ENCODE data around the gene TRPM6. TPM values are rescaled to one million over a fixed set of nuclear protein-coding genes. Genes with fewer than 3 reads are reported as not detected.
"Not testable (repeated sequence)": the region's sequence is repeated elsewhere in the genome, so short reads cannot be mapped to it uniquely, and the experiment has no call there.

TRPM6 gene
- total and polyA plus RNA-seq, 12 donors = 0.10 to 0.60 (median 0.21) TPM

GRCh38 chr9:74861071-74861470 lies 26.6 kb downstream of the TRPM6 start:
- ATAC-seq (peak in 1 of 8 donors; percentile 39), DNase-seq (no peak)
- H3K27ac ChIP-seq = peak overlapping the region in 5 of 10 donors; percentile 11 to 66 (median 45)
- no peaks in the 10 kb centered on the region for H3K27me3 ChIP-seq
- H3K4me3 ChIP-seq = no peak overlapping the region
- H3K4me1 ChIP-seq = peaks cover 0 to 20% (median 4%) of the 10 kb centered on the region in 9 donors
- TF ChIP-seq CTCF (IDR thresholded peaks at IDR 0.05) = no peak
- H3K9me3 ChIP-seq = no peaks in the 10 kb centered on the region
- WGBS, 2 donors = 39 to 49% methylated on average over 3 of the region's 3 CpGs
- H3K36me3 ChIP-seq = no peaks in the 10 kb centered on the region
- intact Hi-C loops (cut with DNase I) = no loop called here

- DNase-seq; H3K27me3 ChIP-seq; H3K9me3 ChIP-seq; ATAC-seq; H3K4me3 ChIP-seq; H3K36me3 ChIP-seq; intact Hi-C loops (cut with DNase I); H3K27ac ChIP-seq: not testable (repeated sequence)
- H3K4me1 ChIP-seq = peaks cover 0 to 20% (median 4%) of the 10 kb centered on the region in 9 donors
- 86 to 88% methylated on average over 5 of the region's 5 CpGs for WGBS, 2 donors
These were observed 27.5 kb downstream of the TRPM6 start for GRCh38 chr9:74860247-74860646.

GRCh38 chr9:74859786-74860185 lies 27.9 kb downstream of the TRPM6 start:
- Histone ChIP-seq H3K27me3 (no peaks in the 10 kb centered on the region), H3K36me3 (no peaks in the 10 kb centered on the region), H3K9me3 (no peaks in the 10 kb centered on the region), H3K27ac (no peak overlapping the region), H3K4me3 (no peak overlapping the region), H3K4me1 (peaks cover 0 to 20% (median 4%) of the 10 kb centered on the region in 9 donors)
- ATAC-seq (no peak), DNase-seq (no peak)
- no peak for TF ChIP-seq CTCF (IDR thresholded peaks at IDR 0.05)
- intact Hi-C loops (cut with DNase I) = no loop called here
- WGBS, 2 donors = 46 to 47% methylated on average over 2 of the region's 2 CpGs

GRCh38 chr9:74858751-74859414 lies 28.8 kb downstream of the TRPM6 start:
- H3K4me3 ChIP-seq = no peak overlapping the region
- no peak overlapping the region for H3K27ac ChIP-seq
- intact Hi-C loops (cut with DNase I) = no loop called here
- H3K4me1 ChIP-seq = peaks cover 0 to 20% (median 4%) of the 10 kb centered on the region in 9 donors
- TF ChIP-seq CTCF (IDR thresholded peaks at IDR 0.05) = no peak
- no peaks in the 10 kb centered on the region for H3K9me3 ChIP-seq
- no peaks in the 10 kb centered on the region for H3K27me3 ChIP-seq
- ATAC-seq (no peak), DNase-seq (no peak)
- no peaks in the 10 kb centered on the region for H3K36me3 ChIP-seq
- 84 to 88% methylated on average over 4 of the region's 4 CpGs for WGBS, 2 donors

- Histone ChIP-seq H3K4me1 (peaks cover 0 to 16% (median 4%) of the 10 kb centered on the region in 9 donors), H3K27ac (no peak overlapping the region), H3K27me3 (no peaks in the 10 kb centered on the region), H3K4me3 (no peak overlapping the region), H3K36me3 (no peaks in the 10 kb centered on the region), H3K9me3 (no peaks in the 10 kb centered on the region)
- DNase-seq (no peak), ATAC-seq (no peak)
- intact Hi-C loops (cut with DNase I) = no loop called here
- no peak for TF ChIP-seq CTCF (IDR thresholded peaks at IDR 0.05)
These were observed 30.7 kb downstream of the TRPM6 start for GRCh38 chr9:74856989-74857388.
